Kidney capillary endothelial cell (primary cell): ENCODE measurements around the gene SDK2.
"Not testable (repeated sequence)": the region's sequence is repeated elsewhere in the genome, so short reads cannot be mapped to it uniquely, and the experiment has no call there.

ENCODE experiments used
- DNase-seq: peaks from one replicate; pipeline ENCODE4 v3.0.0-alpha.2; 2018; ENCODE audit warnings: low spot score

The SDK2 gene

GRCh38 chr17:73476890-73477350 is 167.3 kb downstream of the SDK2 start:
- DNase-seq, result no peak

GRCh38 chr17:73474370-73474988 is 169.8 kb downstream of the SDK2 start:
- peak; percentile 48 for DNase-seq

- DNase-seq, result not testable (repeated sequence)
These were observed 171.5 kb downstream of the SDK2 start for GRCh38 chr17:73472715-73473114.

- DNase-seq, result no peak
These were observed 172.3 kb downstream of the SDK2 start for GRCh38 chr17:73471924-73472323.

GRCh38 chr17:73470316-73470826 is 173.9 kb downstream of the SDK2 start:
- no peak for DNase-seq

- no peak for DNase-seq
These were observed 174.9 kb downstream of the SDK2 start for GRCh38 chr17:73469311-73469710.

GRCh38 chr17:73468221-73468620 is 176.0 kb downstream of the SDK2 start:
- DNase-seq, result no peak

- no peak for DNase-seq
These were observed 176.6 kb downstream of the SDK2 start for GRCh38 chr17:73467651-73468050.

- no peak for DNase-seq
These were observed 177.4 kb downstream of the SDK2 start for GRCh38 chr17:73466704-73467433.

GRCh38 chr17:73465953-73466230 is 178.4 kb downstream of the SDK2 start:
- no peak for DNase-seq

- DNase-seq, result no peak
These were observed 178.9 kb downstream of the SDK2 start for GRCh38 chr17:73465130-73465952.

- DNase-seq, result no peak
These were observed 179.8 kb downstream of the SDK2 start for GRCh38 chr17:73464447-73464846.

- DNase-seq, result no peak
These were observed 180.4 kb downstream of the SDK2 start for GRCh38 chr17:73463821-73464220.

GRCh38 chr17:73462823-73463222 is 181.4 kb downstream of the SDK2 start:
- DNase-seq, result no peak

- no peak for DNase-seq
These were observed 184.3 kb downstream of the SDK2 start for GRCh38 chr17:73459980-73460379.

GRCh38 chr17:73455767-73456166 is 188.5 kb downstream of the SDK2 start:
- no peak for DNase-seq

GRCh38 chr17:73455050-73455687 is 189.1 kb downstream of the SDK2 start:
- DNase-seq, result no peak

- not testable (repeated sequence) for DNase-seq
These were observed 190.8 kb downstream of the SDK2 start for GRCh38 chr17:73453494-73453893.

- DNase-seq, result no peak
These were observed 191.2 kb downstream of the SDK2 start for GRCh38 chr17:73453090-73453489.

GRCh38 chr17:73452009-73452408 is 192.2 kb downstream of the SDK2 start:
- DNase-seq, result no peak

- DNase-seq, result no peak
These were observed 196.9 kb downstream of the SDK2 start for GRCh38 chr17:73447319-73447718.

GRCh38 chr17:73446617-73447016 is 197.6 kb downstream of the SDK2 start:
- no peak for DNase-seq
